ENCODE measurements around the gene CDH4.
A peak's percentile ranks its signal among the peaks of the same experiment; 100 is the strongest.
"Not testable (repeated sequence)": the region's sequence is repeated elsewhere in the genome, so short reads cannot be mapped to it uniquely, and the experiment has no call there.

CDH4 gene

GRCh38 chr20:61249626-61250025, 2.4 kb upstream of the CDH4 start:
- in situ Hi-C loops (cut with HindIII; ENCODE audit: low pct_ligation_motif_present, low pct_unique_long_range_greater_than_20kb, low sequenced_read_pairs), result no loop called here
- no peak for DNase-seq

GRCh38 chr20:61252601-61253263, 671 bp downstream of the CDH4 start:
- peak; percentile 22 for DNase-seq
- in situ Hi-C loops (cut with HindIII; ENCODE audit: low pct_ligation_motif_present, low pct_unique_long_range_greater_than_20kb, low sequenced_read_pairs), result no loop called here

- peak; percentile 48 for DNase-seq
- in situ Hi-C loops (cut with HindIII; ENCODE audit: low pct_ligation_motif_present, low pct_unique_long_range_greater_than_20kb, low sequenced_read_pairs), result no loop called here
These were observed 1.2 kb downstream of the CDH4 start for GRCh38 chr20:61253264-61253639.

GRCh38 chr20:61253640-61254511, 1.8 kb downstream of the CDH4 start:
- in situ Hi-C loops (cut with HindIII; ENCODE audit: low pct_ligation_motif_present, low pct_unique_long_range_greater_than_20kb, low sequenced_read_pairs), result no loop called here
- peak; percentile 9 for DNase-seq

- in situ Hi-C loops (cut with HindIII; ENCODE audit: low pct_ligation_motif_present, low pct_unique_long_range_greater_than_20kb, low sequenced_read_pairs), result no loop called here
- DNase-seq, result peak; percentile 25
These were observed 3.0 kb downstream of the CDH4 start for GRCh38 chr20:61254881-61255626.

GRCh38 chr20:61256365-61256764, 4.3 kb downstream of the CDH4 start:
- no peak for DNase-seq
- in situ Hi-C loops (cut with HindIII; ENCODE audit: low pct_ligation_motif_present, low pct_unique_long_range_greater_than_20kb, low sequenced_read_pairs), result no loop called here

- in situ Hi-C loops (cut with HindIII; ENCODE audit: low pct_ligation_motif_present, low pct_unique_long_range_greater_than_20kb, low sequenced_read_pairs), result no loop called here
- no peak for DNase-seq
These were observed 4.8 kb downstream of the CDH4 start for GRCh38 chr20:61256824-61257223.

GRCh38 chr20:61257611-61258010, 5.5 kb downstream of the CDH4 start:
- in situ Hi-C loops (cut with HindIII; ENCODE audit: low pct_ligation_motif_present, low pct_unique_long_range_greater_than_20kb, low sequenced_read_pairs), result no loop called here
- no peak for DNase-seq

- in situ Hi-C loops (cut with HindIII; ENCODE audit: low pct_ligation_motif_present, low pct_unique_long_range_greater_than_20kb, low sequenced_read_pairs), result no loop called here
- no peak for DNase-seq
These were observed 7.7 kb downstream of the CDH4 start for GRCh38 chr20:61259741-61260140.

- in situ Hi-C loops (cut with HindIII; ENCODE audit: low pct_ligation_motif_present, low pct_unique_long_range_greater_than_20kb, low sequenced_read_pairs), result no loop called here
- DNase-seq, result no peak
These were observed 8.8 kb downstream of the CDH4 start for GRCh38 chr20:61260905-61261304.

- in situ Hi-C loops (cut with HindIII; ENCODE audit: low pct_ligation_motif_present, low pct_unique_long_range_greater_than_20kb, low sequenced_read_pairs), result no loop called here
- DNase-seq, result no peak
These were observed 10.0 kb downstream of the CDH4 start for GRCh38 chr20:61262036-61262435.

GRCh38 chr20:61262514-61262913, 10.5 kb downstream of the CDH4 start:
- no peak for DNase-seq
- in situ Hi-C loops (cut with HindIII; ENCODE audit: low pct_ligation_motif_present, low pct_unique_long_range_greater_than_20kb, low sequenced_read_pairs), result no loop called here

GRCh38 chr20:61263084-61263695, 11.1 kb downstream of the CDH4 start:
- in situ Hi-C loops (cut with HindIII; ENCODE audit: low pct_ligation_motif_present, low pct_unique_long_range_greater_than_20kb, low sequenced_read_pairs), result no loop called here

GRCh38 chr20:61263938-61264337, 11.9 kb downstream of the CDH4 start:
- in situ Hi-C loops (cut with HindIII; ENCODE audit: low pct_ligation_motif_present, low pct_unique_long_range_greater_than_20kb, low sequenced_read_pairs), result no loop called here
- DNase-seq, result no peak

More at GRCh38 chr20:61263084-61263695, 11.1 kb downstream of the CDH4 start:
- DNase-seq, result peak; percentile 24

GRCh38 chr20:61267241-61267640, 15.2 kb downstream of the CDH4 start:
- no peak for DNase-seq
- in situ Hi-C loops (cut with HindIII; ENCODE audit: low pct_ligation_motif_present, low pct_unique_long_range_greater_than_20kb, low sequenced_read_pairs), result no loop called here

- in situ Hi-C loops (cut with HindIII; ENCODE audit: low pct_ligation_motif_present, low pct_unique_long_range_greater_than_20kb, low sequenced_read_pairs), result no loop called here
- no peak for DNase-seq
These were observed 16.0 kb downstream of the CDH4 start for GRCh38 chr20:61268024-61268423.

- in situ Hi-C loops (cut with HindIII; ENCODE audit: low pct_ligation_motif_present, low pct_unique_long_range_greater_than_20kb, low sequenced_read_pairs), result no loop called here
- DNase-seq, result no peak
These were observed 19.5 kb downstream of the CDH4 start for GRCh38 chr20:61271312-61272231.

GRCh38 chr20:61273024-61273423, 21.0 kb downstream of the CDH4 start:
- in situ Hi-C loops (cut with HindIII; ENCODE audit: low pct_ligation_motif_present, low pct_unique_long_range_greater_than_20kb, low sequenced_read_pairs); DNase-seq: not testable (repeated sequence)

Data from ACHN (cell line).